Neuronal stem cell (in vitro differentiated cells): ENCODE results near the gene HSCB.

Experiments used
- DNase-seq: peaks from one replicate; pipeline ENCODE4 v3.0.0-alpha.2; 2013; ENCODE audit warnings: low spot score
- H2AFZ ChIP-seq: one replicate; pipeline ENCODE4 v1.6.1; 2013; ENCODE audit warnings: mild to moderate bottlenecking, low read length, inconsistent platforms
- H2AK5ac ChIP-seq: 2 replicates; pipeline ENCODE4 v1.6.1; 2013; ENCODE audit warnings: low read depth, mild to moderate bottlenecking, inconsistent platforms, low read length, moderate library complexity, mixed read lengths
- H2BK120ac ChIP-seq: 2 replicates; pipeline ENCODE4 v1.6.1; 2013; ENCODE audit warnings: low read depth, mild to moderate bottlenecking, inconsistent platforms, low read length, moderate library complexity, mixed read lengths
- H2BK12ac ChIP-seq: one replicate; pipeline ENCODE4 v1.6.1; 2013; ENCODE audit warnings: low read length, inconsistent platforms
- H2BK15ac ChIP-seq: 2 replicates; pipeline ENCODE4 v1.6.1; 2013; ENCODE audit warnings: mild to moderate bottlenecking, low read length, inconsistent platforms, mixed read lengths
- H2BK5ac ChIP-seq: one replicate; pipeline ENCODE4 v1.6.1; 2013; ENCODE audit warnings: inconsistent platforms, mild to moderate bottlenecking, low read length, moderate library complexity
- H3K14ac ChIP-seq: one replicate; pipeline ENCODE4 v1.6.1; 2013; ENCODE audit warnings: low read length, inconsistent platforms
- H3K18ac ChIP-seq: 2 replicates; pipeline ENCODE4 v1.6.1; 2013; ENCODE audit warnings: low read length, inconsistent platforms
- H3K23ac ChIP-seq: 2 replicates; pipeline ENCODE4 v1.6.1; 2013; ENCODE audit warnings: low read depth, mild to moderate bottlenecking, mixed read lengths, low read length, inconsistent platforms; ENCODE audit not compliant: poor library complexity
- H3K27ac ChIP-seq: replicated peaks from 3 replicates; pipeline ENCODE4 v1.5.1; 2013; ENCODE audit warnings: low read length, inconsistent platforms
- H3K27me3 ChIP-seq, 3 experiments: 2 replicates each; pipeline ENCODE4 v1.6.1; 2013; ENCODE audit warnings: low read length in 3 of 3, mild to moderate bottlenecking in 2 of 3, inconsistent platforms in 1 of 3, low read depth in 1 of 3, mixed read lengths in 1 of 3, moderate library complexity in 1 of 3; ENCODE audit not compliant: control insufficient read depth in 3 of 3, insufficient read depth in 3 of 3
- H3K36me3 ChIP-seq, 2 donors: replicated peaks in 1 of 2; 2 replicates each; pipeline ENCODE4 v1.6.1; 2013; ENCODE audit warnings: low read length in 2 of 2; ENCODE audit not compliant: control insufficient read depth in 2 of 2, insufficient read depth in 2 of 2
- H3K4ac ChIP-seq: 2 replicates; pipeline ENCODE4 v1.6.1; 2013; ENCODE audit warnings: inconsistent platforms, mild to moderate bottlenecking, low read length, moderate library complexity
- H3K4me1 ChIP-seq, 2 donors: 1 replicate in 1 of 2; 2 replicates in 1 of 2; pipeline ENCODE4 v1.6.1; 2013; ENCODE audit warnings: low read length in 2 of 2, low read depth in 1 of 2; ENCODE audit not compliant: control insufficient read depth in 2 of 2, insufficient read depth in 1 of 2
- H3K4me2 ChIP-seq: one replicate; pipeline ENCODE4 v1.6.1; 2013; ENCODE audit warnings: mild to moderate bottlenecking, low read length, inconsistent platforms; ENCODE audit not compliant: insufficient read depth, poor library complexity, severe bottlenecking
- H3K4me3 ChIP-seq, 2 donors: 2 replicates each; pipeline ENCODE4 v1.5.1; 2013; ENCODE audit warnings: low read length in 2 of 2, mild to moderate bottlenecking in 2 of 2, inconsistent platforms in 1 of 2, moderate library complexity in 1 of 2
- H3K79me1 ChIP-seq: one replicate; pipeline ENCODE4 v1.6.1; 2013; ENCODE audit warnings: low read depth, mild to moderate bottlenecking, inconsistent platforms, low read length, moderate library complexity
- H3K9ac ChIP-seq: one replicate; pipeline ENCODE4 v1.6.1; 2013; ENCODE audit warnings: mild to moderate bottlenecking, low read depth, low read length, inconsistent platforms; ENCODE audit not compliant: poor library complexity
- H3K9me3 ChIP-seq, 2 donors: replicated peaks in 1 of 2; 2 replicates each; pipeline versions ENCODE3 to v1.6.1; 2013; ENCODE audit warnings: low read length in 2 of 2, mild to moderate bottlenecking in 2 of 2, inconsistent platforms in 1 of 2, low read depth in 1 of 2, mixed read lengths in 1 of 2, moderate library complexity in 1 of 2; ENCODE audit not compliant: control insufficient read depth in 2 of 2, insufficient read depth in 1 of 2
- H4K8ac ChIP-seq: one replicate; pipeline ENCODE4 v1.6.1; 2013; ENCODE audit warnings: low read depth, mild to moderate bottlenecking, inconsistent platforms, low read length, moderate library complexity
- H4K91ac ChIP-seq: one replicate; pipeline ENCODE4 v1.6.1; 2013; ENCODE audit warnings: low read length, low read depth, mild to moderate bottlenecking, inconsistent platforms; ENCODE audit not compliant: poor library complexity
- WGBS, 2 donors: extraction: QIAGEN DNeasy Blood & Tissue Kit; methylation state at CpG; one replicate each; pipeline ENCODE4 v1.1.7; 2013; ENCODE audit warnings: missing lambda C conversion rate in 2 of 2, mixed read lengths in 1 of 2; ENCODE audit not compliant: insufficient read length in 2 of 2, insufficient replicate concordance in 1 of 2; ENCODE audit errors: extremely low coverage in 2 of 2; 5-methylcytosine and 5-hydroxymethylcytosine counted together

HSCB gene

DNA sequence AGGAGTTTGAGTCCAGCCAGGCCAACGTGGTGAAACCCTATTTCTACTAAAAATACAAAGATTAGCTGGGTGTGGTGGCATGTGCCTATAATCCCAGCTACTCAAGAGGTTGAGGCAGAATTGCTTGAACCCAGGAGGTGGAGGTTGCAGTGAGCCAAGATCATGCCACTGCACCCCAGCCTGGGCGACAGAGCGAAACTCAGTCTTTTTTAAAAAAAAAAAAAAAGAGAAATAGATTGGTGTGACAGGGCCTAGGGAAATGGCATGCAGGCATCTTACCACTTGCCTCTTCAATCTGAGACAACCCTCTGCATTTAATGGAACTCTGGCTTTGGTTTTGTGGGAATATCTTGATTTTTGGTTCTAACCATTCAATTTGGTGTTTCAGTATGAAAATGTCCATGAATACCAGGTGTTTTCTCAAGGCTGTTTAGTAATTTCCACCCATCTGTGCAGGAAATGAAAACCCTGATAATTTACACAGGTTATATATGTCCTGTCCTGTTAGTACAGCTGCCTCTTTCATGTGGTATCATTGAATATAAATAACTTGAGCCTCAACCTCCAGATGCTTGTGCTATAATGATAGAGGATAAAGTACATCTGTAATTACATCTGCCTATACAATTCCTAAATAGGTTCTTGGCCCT, 50.1 kb downstream of the HSCB start:
- no peaks in the 10 kb centered on the region for H3K79me1 ChIP-seq
- H3K27me3 ChIP-seq: no peaks in the 10 kb centered on the region
- H3K18ac ChIP-seq: no peak overlapping the region
- no peak overlapping the region for H3K4ac ChIP-seq
- H3K27ac ChIP-seq: no peak overlapping the region
- H2BK5ac ChIP-seq: no peak overlapping the region
- no peak overlapping the region for H2BK15ac ChIP-seq
- WGBS, 2 donors: no CpG with 5 or more reads among the region's 3 CpGs
- H2BK120ac ChIP-seq: no peak overlapping the region
- no peak overlapping the region for H3K4me2 ChIP-seq
- H3K9me3 ChIP-seq: peaks cover 2 to 6% of the 10 kb centered on the region in 2 donors
- no peak overlapping the region for H3K14ac ChIP-seq
- H3K4me1 ChIP-seq: no peaks in the 10 kb centered on the region
- no peak for DNase-seq
- H3K23ac ChIP-seq: no peak overlapping the region
- no peak overlapping the region for H3K4me3 ChIP-seq
- H4K8ac ChIP-seq: no peak overlapping the region
- H3K9ac ChIP-seq: no peak overlapping the region
- H2AFZ ChIP-seq: no peak overlapping the region
- H2BK12ac ChIP-seq: no peak overlapping the region
- H4K91ac ChIP-seq: no peak overlapping the region
- peaks cover 20 to 79% of the 10 kb centered on the region in 2 donors for H3K36me3 ChIP-seq
- no peak overlapping the region for H2AK5ac ChIP-seq

DNA sequence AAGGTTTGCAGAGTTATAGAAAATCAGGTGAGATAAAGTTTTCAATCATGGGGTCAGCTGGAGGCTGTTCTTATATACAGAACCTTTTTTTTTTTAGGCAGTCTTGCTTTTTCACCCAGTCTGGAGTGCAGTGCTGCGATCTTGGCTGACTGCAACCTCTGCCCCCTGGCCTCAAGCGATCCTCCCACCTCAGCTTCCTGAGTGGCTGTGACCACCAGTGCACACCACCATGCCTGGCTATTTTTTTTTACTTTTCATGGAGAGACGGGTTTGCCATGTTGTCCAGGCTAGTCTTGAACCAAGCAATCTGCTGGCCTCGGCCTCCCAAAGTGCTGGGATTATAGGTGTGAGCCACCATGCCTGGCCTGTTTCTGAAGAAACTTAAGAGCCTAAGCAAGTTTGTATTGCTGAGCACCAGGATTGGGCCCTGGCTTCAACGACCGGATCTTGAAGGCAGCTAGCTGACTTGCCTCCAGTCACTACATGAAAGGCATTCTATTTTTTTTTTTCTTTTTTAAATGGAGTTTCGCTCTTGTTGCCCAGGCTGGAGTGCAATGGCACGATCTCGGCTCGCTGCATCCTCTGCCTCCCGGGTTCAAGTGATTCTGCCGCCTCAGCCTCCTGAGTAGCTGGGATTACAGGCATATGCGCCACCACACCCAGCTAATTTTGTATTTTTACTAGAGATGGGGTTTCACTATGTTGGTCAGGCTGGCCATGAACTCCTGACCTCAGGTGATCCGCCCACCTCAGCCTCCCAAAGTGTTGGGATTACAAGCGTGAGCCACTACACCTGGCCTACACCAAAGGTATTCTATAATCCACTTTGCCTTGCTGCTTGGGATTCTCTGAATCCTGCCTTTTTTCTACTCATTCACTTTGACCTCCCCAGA, 50.9 kb downstream of the HSCB start:
- H3K36me3 ChIP-seq: peaks cover 20 to 79% of the 10 kb centered on the region in 2 donors
- WGBS, 2 donors: no CpG with 5 or more reads among the region's 15 CpGs
- H3K4me1 ChIP-seq: no peaks in the 10 kb centered on the region
- no peak overlapping the region for H3K14ac ChIP-seq
- H2AK5ac ChIP-seq: no peak overlapping the region
- H2BK5ac ChIP-seq: no peak overlapping the region
- H4K8ac ChIP-seq: no peak overlapping the region
- no peak overlapping the region for H4K91ac ChIP-seq
- H3K4ac ChIP-seq: no peak overlapping the region
- no peak overlapping the region for H2AFZ ChIP-seq
- no peaks in the 10 kb centered on the region for H3K79me1 ChIP-seq
- H2BK15ac ChIP-seq: no peak overlapping the region
- no peak overlapping the region for H3K18ac ChIP-seq
- no peak overlapping the region for H3K27ac ChIP-seq
- no peak for DNase-seq
- H3K27me3 ChIP-seq: no peaks in the 10 kb centered on the region
- H2BK12ac ChIP-seq: no peak overlapping the region
- H3K9me3 ChIP-seq: peaks cover 2 to 6% of the 10 kb centered on the region in 2 donors
- H2BK120ac ChIP-seq: no peak overlapping the region
- H3K9ac ChIP-seq: no peak overlapping the region
- no peak overlapping the region for H3K4me3 ChIP-seq
- no peak overlapping the region for H3K23ac ChIP-seq
- no peak overlapping the region for H3K4me2 ChIP-seq

GRCh38 chr22:28793976-28794584, 52.2 kb downstream of the HSCB start:
- H3K27me3 ChIP-seq: no peaks in the 10 kb centered on the region
- no peak overlapping the region for H2BK5ac ChIP-seq
- no peak overlapping the region for H4K8ac ChIP-seq
- no peak overlapping the region for H2BK12ac ChIP-seq
- H3K4me1 ChIP-seq: no peaks in the 10 kb centered on the region
- H2AFZ ChIP-seq: no peak overlapping the region
- WGBS, 2 donors: no CpG with 5 or more reads among the region's 4 CpGs
- no peak overlapping the region for H4K91ac ChIP-seq
- H3K18ac ChIP-seq: no peak overlapping the region
- no peak overlapping the region for H3K27ac ChIP-seq
- H3K79me1 ChIP-seq: no peaks in the 10 kb centered on the region
- peaks cover 18 to 79% of the 10 kb centered on the region in 2 donors for H3K36me3 ChIP-seq
- H3K14ac ChIP-seq: no peak overlapping the region
- H2BK15ac ChIP-seq: no peak overlapping the region
- no peak overlapping the region for H3K4me3 ChIP-seq
- H3K4me2 ChIP-seq: no peak overlapping the region
- no peak overlapping the region for H3K9ac ChIP-seq
- no peak overlapping the region for H3K4ac ChIP-seq
- no peak overlapping the region for H2BK120ac ChIP-seq
- H3K9me3 ChIP-seq: peaks cover 2 to 6% of the 10 kb centered on the region in 2 donors
- H3K23ac ChIP-seq: no peak overlapping the region
- H2AK5ac ChIP-seq: no peak overlapping the region
- no peak for DNase-seq
